CD4-positive, alpha-beta T cell treated with Interleukin-6 for 4 hours (primary cell): ENCODE results near the gene ESPNL.
A peak's percentile ranks its signal among the peaks of the same experiment; 100 is the strongest.

ENCODE experiments used
- DNase-seq: peaks from one replicate; pipeline ENCODE4 v3.0.0-alpha.2; 2020; ENCODE audit warnings: mixed read lengths

The ESPNL gene

DNA sequence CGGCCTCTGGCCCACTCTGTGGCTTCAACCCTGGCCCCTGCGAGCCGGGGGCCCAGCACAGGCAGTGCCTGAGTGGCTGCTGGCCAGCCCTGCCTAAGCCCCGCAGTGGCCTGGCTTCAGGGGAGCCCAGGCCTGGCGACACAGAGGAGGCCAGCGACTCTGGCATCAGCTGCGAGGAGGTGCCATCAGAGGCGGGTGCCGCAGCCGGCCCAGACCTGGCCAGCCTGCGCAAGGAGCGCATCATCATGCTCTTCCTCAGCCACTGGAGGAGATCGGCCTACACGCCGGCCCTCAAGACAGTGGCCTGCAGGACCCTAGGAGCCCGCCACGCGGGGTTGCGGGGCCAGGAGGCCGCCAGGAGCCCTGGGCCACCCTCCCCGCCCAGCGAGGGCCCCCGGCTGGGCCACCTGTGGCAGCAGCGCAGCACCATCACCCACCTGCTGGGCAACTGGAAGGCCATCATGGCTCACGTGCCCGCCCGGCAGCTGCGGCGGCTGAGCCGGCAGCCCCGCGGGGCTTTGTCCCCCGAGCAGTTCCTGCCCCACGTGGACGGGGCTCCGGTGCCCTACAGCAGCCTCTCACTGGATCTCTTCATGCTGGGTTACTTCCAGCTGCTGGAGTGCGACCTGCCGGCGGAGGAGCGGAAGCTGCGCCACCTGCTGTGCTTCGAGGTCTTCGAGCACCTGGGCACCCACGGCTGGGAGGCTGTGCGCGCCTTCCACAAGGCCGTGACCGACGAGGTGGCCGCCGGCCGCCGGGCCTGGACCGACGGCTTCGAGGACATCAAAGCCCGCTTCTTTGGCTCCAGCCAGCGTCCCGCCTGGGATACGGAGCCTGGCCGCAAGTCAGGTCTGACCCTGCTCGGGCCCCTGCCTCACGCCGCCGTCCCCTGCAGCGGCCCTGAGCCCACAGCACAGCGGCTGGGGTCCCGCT, 30.8 kb downstream of the ESPNL start:
- DNase-seq, result no peak

DNA sequence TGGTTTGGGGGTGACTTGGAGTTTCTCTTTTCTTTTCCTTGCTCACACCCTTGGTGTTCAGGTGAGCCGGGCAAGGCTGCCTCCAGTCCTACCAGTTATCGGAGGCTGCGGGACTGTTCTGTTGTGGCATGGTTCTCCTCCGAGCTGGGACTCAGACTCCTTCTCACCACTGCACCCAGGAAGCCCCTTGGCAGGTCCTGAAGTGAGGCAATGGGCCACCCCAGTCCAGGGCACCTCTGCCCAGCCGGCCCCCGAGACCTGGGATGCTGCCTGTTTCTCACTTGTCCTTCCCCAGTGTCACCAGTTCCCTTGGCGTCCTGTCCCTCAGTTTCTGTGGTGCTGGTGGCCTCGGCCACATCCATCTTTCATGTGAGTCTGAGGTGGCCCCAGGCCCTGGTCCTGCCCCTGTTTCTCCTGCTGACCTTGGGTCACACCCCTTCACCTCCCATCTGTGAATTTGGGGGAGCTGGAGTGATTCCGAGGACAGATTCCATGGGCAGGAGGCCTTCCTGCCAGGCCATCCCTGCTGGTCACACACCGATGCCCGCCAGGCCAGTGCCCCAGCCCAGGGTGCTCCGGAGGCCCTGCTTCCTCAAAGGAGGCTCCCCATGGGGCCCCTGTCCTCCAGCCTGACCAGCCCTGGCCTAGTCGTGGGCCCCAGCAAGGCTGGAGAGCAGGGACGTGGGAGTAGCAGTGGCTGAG, 31.8 kb downstream of the ESPNL start:
- DNase-seq, result no peak

- DNase-seq, result no peak
These were observed 32.6 kb downstream of the ESPNL start for GRCh38 chr2:238132463-238133450.

GRCh38 chr2:238133499-238134392, 33.6 kb downstream of the ESPNL start:
- no peak for DNase-seq

DNA sequence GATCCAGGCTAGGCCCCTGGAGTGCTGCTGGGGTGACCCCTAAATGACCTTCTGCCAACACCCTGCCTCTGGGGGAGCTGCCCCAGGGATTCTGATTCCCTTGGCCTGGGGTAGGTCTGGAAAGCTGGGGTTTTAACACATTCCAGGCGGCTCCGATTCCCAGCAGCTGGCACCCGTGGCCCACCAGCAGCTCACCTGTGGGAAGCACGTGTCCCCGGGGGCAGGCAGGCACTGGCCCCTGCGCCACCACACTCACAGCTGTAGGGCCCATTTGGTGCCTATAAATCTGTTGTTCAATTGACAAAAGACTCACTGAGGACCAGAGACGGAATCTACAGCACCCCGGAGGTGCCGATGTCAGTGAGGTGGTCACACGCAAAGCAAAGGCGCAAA, 34.2 kb downstream of the ESPNL start:
- DNase-seq, result no peak

GRCh38 chr2:238135601-238136150, 35.5 kb downstream of the ESPNL start:
- DNase-seq, result no peak

GRCh38 chr2:238136820-238137537, 36.8 kb downstream of the ESPNL start:
- no peak for DNase-seq

DNA sequence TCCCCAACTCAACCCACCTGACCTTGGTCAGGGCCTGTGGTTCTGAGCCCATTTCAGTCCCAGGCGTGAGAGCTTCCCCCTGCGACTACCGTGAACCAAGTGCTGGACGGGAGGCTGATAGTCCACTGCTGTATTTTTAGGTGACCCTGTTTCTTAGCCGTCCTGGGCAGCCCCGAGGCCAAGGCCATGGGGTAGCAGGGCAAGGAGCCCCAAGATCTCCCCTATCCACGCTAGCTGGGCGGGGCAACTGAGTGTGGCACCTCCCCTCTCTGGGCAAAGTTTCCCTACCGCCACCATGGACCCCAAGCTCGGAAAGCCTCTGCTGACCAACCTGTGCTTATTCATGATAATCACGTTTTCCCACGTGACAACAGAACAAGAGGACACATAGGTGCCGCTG, 37.7 kb downstream of the ESPNL start:
- no peak for DNase-seq

- no peak for DNase-seq
These were observed 38.4 kb downstream of the ESPNL start, which contains the start of gene KLHL30 for GRCh38 chr2:238138331-238139195. TSS of gene KLHL30 (plus strand) at chr2:238138668. CDS start at chr2:238140755, 2,087 bp downstream.

DNA sequence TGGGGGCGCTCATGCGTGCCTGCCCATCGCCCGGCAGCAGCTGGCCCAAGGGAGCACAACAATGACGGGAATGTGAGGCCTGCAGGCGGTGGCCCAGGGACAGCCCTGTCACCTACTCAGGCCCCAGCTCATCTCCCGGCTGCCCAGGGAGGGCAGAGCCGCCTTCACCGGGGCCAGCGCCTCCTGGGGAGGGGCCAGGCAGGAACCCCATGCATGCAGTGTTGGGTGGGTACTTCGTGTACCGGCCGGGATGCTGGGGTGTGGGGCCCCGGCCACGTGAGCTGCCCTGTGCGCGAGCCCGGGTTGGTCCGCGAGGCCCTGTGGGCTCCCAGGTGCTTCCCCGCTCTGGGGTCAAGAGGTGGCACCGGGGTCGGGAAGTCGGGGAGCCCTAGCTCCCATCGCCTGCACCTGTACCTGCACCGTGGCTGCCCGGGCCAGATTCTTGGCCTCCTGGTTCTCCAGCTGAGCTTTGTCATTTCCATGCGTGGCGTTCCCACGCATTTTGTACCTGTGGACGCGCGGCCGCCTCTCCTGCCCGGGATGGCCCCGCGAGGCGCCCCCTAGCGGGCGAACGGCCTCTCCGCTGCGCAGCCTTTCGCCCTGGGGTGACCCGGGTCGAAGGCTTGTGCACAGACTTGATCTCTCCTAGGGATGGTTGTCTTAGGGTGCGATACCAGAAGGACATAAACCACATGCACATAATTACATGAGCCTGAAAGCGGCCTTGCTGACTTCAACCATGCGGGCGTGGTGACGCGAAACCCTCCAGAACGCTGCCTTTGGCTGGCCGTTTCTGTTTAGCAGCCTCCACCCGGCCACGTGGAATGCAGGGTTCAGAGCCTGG, 39.3 kb downstream of the ESPNL start:
- peak; percentile 40 for DNase-seq

- DNase-seq, result no peak
These were observed 39.9 kb downstream of the ESPNL start for GRCh38 chr2:238140040-238140439.

GRCh38 chr2:238140721-238141540, 40.8 kb downstream of the ESPNL start:
- DNase-seq, result no peak

DNA sequence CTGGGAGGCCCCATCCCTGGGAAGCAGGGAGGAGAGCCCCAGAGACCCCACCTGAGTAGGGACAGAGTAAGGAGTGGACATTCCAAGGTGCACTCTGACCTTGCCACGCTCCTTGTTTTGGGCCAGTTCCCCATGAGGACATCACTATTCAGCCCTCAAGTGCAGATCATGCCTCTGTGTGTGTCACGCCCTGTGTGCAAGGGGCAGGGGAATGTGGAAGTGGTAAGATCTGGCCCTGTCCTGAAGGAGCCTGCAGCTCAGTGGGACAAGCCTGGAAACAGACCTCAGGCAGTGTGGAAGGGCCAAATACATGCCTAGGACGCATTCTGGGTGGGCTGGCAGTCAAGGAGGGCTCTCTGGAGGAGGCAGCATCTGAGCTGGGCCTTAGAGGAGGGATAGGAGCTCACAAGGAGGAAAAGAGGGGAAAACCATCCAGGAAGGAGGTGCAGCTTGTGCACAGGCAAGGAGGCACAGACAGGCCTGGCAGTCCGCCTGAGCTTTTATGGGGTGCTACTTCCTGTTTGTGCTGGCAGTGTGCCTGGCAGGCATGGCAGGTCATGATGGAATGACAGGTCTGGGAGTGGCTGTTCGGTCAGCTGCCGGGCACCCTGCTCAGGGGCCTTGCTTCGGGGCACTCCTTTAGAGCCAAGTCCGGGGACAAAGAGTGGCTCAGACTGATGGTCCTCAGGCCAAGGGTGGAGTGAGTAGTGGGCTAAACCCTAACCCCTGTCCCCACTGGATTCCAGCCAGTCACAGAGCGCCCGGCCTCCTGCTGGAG, 41.6 kb downstream of the ESPNL start:
- DNase-seq, result peak; percentile 14

- DNase-seq, result no peak
These were observed 42.5 kb downstream of the ESPNL start for GRCh38 chr2:238142382-238143205.

DNA sequence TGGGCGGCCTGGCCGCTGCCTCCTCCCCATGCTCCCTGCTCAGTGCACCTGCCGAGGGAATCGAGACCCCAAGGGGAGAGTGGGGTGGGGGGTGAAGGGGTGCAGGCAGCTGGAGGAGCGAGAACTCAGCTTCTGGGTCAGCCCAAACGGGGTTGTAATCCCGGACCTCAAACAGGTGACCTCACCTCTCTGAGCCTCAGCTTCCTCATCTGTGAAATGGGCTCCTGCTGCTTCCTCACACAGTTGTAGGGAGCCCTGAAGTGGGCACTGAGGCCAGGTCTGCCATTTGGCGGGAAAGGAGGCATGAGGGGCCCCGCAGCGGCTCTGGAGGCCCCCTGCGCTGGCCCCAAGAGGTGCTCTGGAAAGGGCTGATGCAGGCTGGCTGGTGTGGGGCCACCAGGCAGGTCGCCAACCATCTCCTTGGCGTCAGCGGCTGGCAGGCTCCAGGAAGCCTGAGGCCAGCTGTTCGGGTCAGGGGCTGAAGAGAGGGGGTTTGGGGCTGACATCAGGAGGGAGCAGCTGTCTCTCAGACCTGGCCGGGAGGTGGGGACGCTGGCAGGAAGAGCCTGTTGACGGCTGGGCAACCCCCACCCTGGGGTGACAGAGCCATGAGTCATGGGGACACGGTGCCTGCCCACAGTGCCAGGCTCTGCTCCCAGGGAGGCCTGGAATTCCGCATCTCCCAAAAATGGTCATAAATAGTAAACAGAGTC, 43.3 kb downstream of the ESPNL start:
- DNase-seq, result no peak
